Caco-2 (cell line): ENCODE measurements around the gene CKAP2L. TPM values are rescaled to one million over a fixed set of nuclear protein-coding genes. Genes with fewer than 3 reads are reported as not detected.
A peak's percentile ranks its signal among the peaks of the same experiment; 100 is the strongest.

ENCODE experiments used
- BruUV-seq: library from RNA; stranded (reverse); fragments of 400-500 nt; replicated peaks from 2 replicates; lab custom pipeline; 2021; lab: Mats Ljungman, UMichigan
- CTCF ChIA-PET: fragments of 300-600 bp; sonication (Branson Sonifier 250); formaldehyde crosslinking; loops from one replicate; lab custom pipeline; 2022; ENCODE audit warnings: antibody characterized with exemption; lab: Charles Lee
- POLR2A ChIA-PET: fragments of 300-600 bp; sonication (Branson Sonifier 250); formaldehyde crosslinking; loops from one replicate; lab custom pipeline; 2022; ENCODE audit warnings: antibody characterized with exemption; lab: Charles Lee
- DNase-seq, 2 experiments: peaks; one replicate each; pipeline versions ENCODE4 v3.0.0 to v3.0.0-alpha.2; 2020 to 2022
- H3K27me3 ChIP-seq: replicated peaks from 2 replicates; pipeline ENCODE4 v1.6.0; 2011; ENCODE audit warnings: low read length; ENCODE audit not compliant: control insufficient read depth, insufficient read depth
- H3K36me3 ChIP-seq: 2 replicates; pipeline ENCODE4 v1.5.1; 2011; ENCODE audit warnings: low read length; ENCODE audit not compliant: control insufficient read depth, insufficient read depth
- H3K4me1 ChIP-seq: fragments of 250-450 bp; sonication (Bioruptor Pico); 2 replicates; pipeline ENCODE4 v1.5.1; 2020; ENCODE audit warnings: mild to moderate bottlenecking
- H3K4me3 ChIP-seq: 2 replicates; pipeline ENCODE4 v1.5.1; 2011; ENCODE audit warnings: low read depth, mild to moderate bottlenecking, control low read depth, low read length
- H3K9me3 ChIP-seq: fragments of 250-450 bp; sonication (Bioruptor Pico); 2 replicates; pipeline ENCODE4 v1.5.1; 2020; ENCODE audit warnings: mild to moderate bottlenecking, moderate library complexity
- H3K27ac Mint-ChIP-seq: one replicate; pipeline ENCODE4 v1.8.0; 2022; ENCODE audit warnings: mixed read lengths; ENCODE audit not compliant: unreplicated experiment
- H3K27me3 Mint-ChIP-seq: one replicate; pipeline ENCODE4 v1.8.0; 2022; ENCODE audit warnings: mixed read lengths; ENCODE audit not compliant: insufficient read depth, unreplicated experiment
- H3K36me3 Mint-ChIP-seq: one replicate; pipeline ENCODE4 v1.8.0; 2022; ENCODE audit warnings: mild to moderate bottlenecking, mixed read lengths; ENCODE audit not compliant: insufficient read depth, unreplicated experiment
- H3K4me1 Mint-ChIP-seq: one replicate; pipeline ENCODE4 v1.8.0; 2022; ENCODE audit warnings: low read depth, mixed read lengths; ENCODE audit not compliant: unreplicated experiment
- H3K4me3 Mint-ChIP-seq: one replicate; pipeline ENCODE4 v1.8.0; 2022; ENCODE audit warnings: mild to moderate bottlenecking, moderate library complexity, mixed read lengths; ENCODE audit not compliant: unreplicated experiment
- H3K9me3 Mint-ChIP-seq: one replicate; pipeline ENCODE4 v1.8.0; 2022; ENCODE audit warnings: mixed read lengths; ENCODE audit not compliant: unreplicated experiment
- CTCF ChIP-seq, 2 experiments: fragments of 200-600 bp in 1 of 2; IDR thresholded peaks; 1 replicate in 1 of 2; 2 replicates in 1 of 2; pipeline versions ENCODE4 v1.5.1 to v1.8.0; 2011 to 2022; ENCODE audit warnings: antibody characterized with exemption in 1 of 2, control low read depth in 1 of 2, inconsistent platforms in 1 of 2, low read depth in 1 of 2, low read length in 1 of 2, mild to moderate bottlenecking in 1 of 2, moderate library complexity in 1 of 2; ENCODE audit not compliant: insufficient read depth in 1 of 2, severe bottlenecking in 1 of 2, unreplicated experiment in 1 of 2
- intact Hi-C: fragments of 100-400 bp; cut with micrococcal nuclease; formaldehyde crosslinking; loops from one replicate; pipeline ENCODE4 v1.10.0; 2022; ENCODE audit not compliant: unreplicated experiment
- total RNA-seq: library from RNA; stranded (reverse); gene quantifications from 2 replicates; pipeline ENCODE4 v1.2.3, GENCODE V29; 2022

CKAP2L gene
- total RNA-seq, 1 experiment from 2014 or later, result 20.7 TPM

GRCh38 chr2:112725545-112726457 lies 38.6 kb downstream of the CKAP2L start:
- Mint-ChIP-seq H3K27ac (peak overlapping the region; percentile 67), H3K4me1 (peaks cover 10% of the 10 kb centered on the region), H3K27me3 (no peaks in the 10 kb centered on the region), H3K4me3 (peak overlapping the region; percentile 58), H3K9me3 (no peaks in the 10 kb centered on the region), H3K36me3 (peaks cover 8% of the 10 kb centered on the region)
- intact Hi-C loops, result loop anchor here (1.0 to 5.0 kb wide), 8 partner anchors 34 to 244 kb away; partner anchors contain the start of genes CHCHD5 and TTL
- H3K9me3 ChIP-seq, result no peaks in the 10 kb centered on the region
- peaks cover 21% of the 10 kb centered on the region for H3K4me1 ChIP-seq
- peak overlapping the region; percentile 0; the same call in 1 of the 2 replicates for H3K4me3 ChIP-seq
- ChIA-PET POLR2A (interaction anchor here (0.8 to 3.0 kb wide), 5 partner anchors 33 to 141 kb away, joined by 3 to 30 read pairs (median 3); partner anchors contain the start of genes CHCHD5 and SLC20A1), CTCF (interaction anchor here (0.6 to 3.6 kb wide), 18 partner anchors 16 to 233 kb away, joined by 3 to 62 read pairs (median 5); partner anchors contain the start of genes CHCHD5 and SLC20A1)
- peak; percentile 88 to 96 for DNase-seq
- TF ChIP-seq CTCF (IDR thresholded peaks at IDR 0.05; ENCODE audit: insufficient read depth in 1 of 2, low read depth in 1 of 2, low read length in 1 of 2, severe bottlenecking in 1 of 2, unreplicated experiment in 1 of 2), result peak in 1 of 2 experiments; percentile 37
- no peaks in the 10 kb centered on the region for H3K36me3 ChIP-seq
- no TSS peak for BruUV-seq
- H3K27me3 ChIP-seq, result no peaks in the 10 kb centered on the region

- no peak for TF ChIP-seq CTCF (IDR thresholded peaks at IDR 0.05; ENCODE audit: insufficient read depth in 1 of 2, low read depth in 1 of 2, low read length in 1 of 2, severe bottlenecking in 1 of 2, unreplicated experiment in 1 of 2)
- Mint-ChIP-seq H3K4me3 (no peak overlapping the region), H3K36me3 (peaks cover 8% of the 10 kb centered on the region), H3K9me3 (no peaks in the 10 kb centered on the region), H3K27ac (no peak overlapping the region), H3K27me3 (no peaks in the 10 kb centered on the region), H3K4me1 (peaks cover 10% of the 10 kb centered on the region)
- Histone ChIP-seq H3K36me3 (no peaks in the 10 kb centered on the region), H3K27me3 (no peaks in the 10 kb centered on the region), H3K4me1 (peaks cover 21% of the 10 kb centered on the region), H3K4me3 (no peak overlapping the region), H3K9me3 (no peaks in the 10 kb centered on the region)
- no peak for DNase-seq
- intact Hi-C loops, result loop anchor here (5.0 kb wide), 1 partner anchor 243 kb away; the partner anchor contains the start of gene TTL
- POLR2A ChIA-PET, result interaction anchor here (1.7 to 3.0 kb wide), 2 partner anchors 80 to 134 kb away, joined by 9 to 30 read pairs; partner anchors contain the start of gene SLC20A1
- CTCF ChIA-PET, result interaction anchor here (0.7 to 3.6 kb wide), 11 partner anchors 19 to 234 kb away, joined by 3 to 62 read pairs (median 5); partner anchors contain the start of genes CHCHD5 and SLC20A1
- BruUV-seq, result no TSS peak
These were observed 39.6 kb downstream of the CKAP2L start for GRCh38 chr2:112724591-112725525.
